BE2C (cell line): Measurements from ENCODE around the gene KBTBD4.
"Not testable (repeated sequence)": the region's sequence is repeated elsewhere in the genome, so short reads cannot be mapped to it uniquely, and the experiment has no call there.

Experiments
- DNase-seq: peaks from one replicate; pipeline ENCODE4 v3.0.0-alpha.2; 2020
- H3K27me3 ChIP-seq: fragments of 250-450 bp; sonication (Bioruptor Pico); 2 replicates; pipeline ENCODE4 v1.5.1; 2020; ENCODE audit warnings: mild to moderate bottlenecking
- H3K36me3 ChIP-seq: fragments of 250-450 bp; sonication (Bioruptor Pico); 2 replicates; pipeline ENCODE4 v1.5.1; 2020; ENCODE audit warnings: mild to moderate bottlenecking
- H3K4me1 ChIP-seq: fragments of 250-450 bp; sonication (Bioruptor Pico); 2 replicates; pipeline ENCODE4 v1.5.1; 2020
- H3K4me3 ChIP-seq: 2 replicates; pipeline ENCODE4 v1.5.1; 2011; ENCODE audit warnings: low read depth, low read length
- H3K9me3 ChIP-seq: fragments of 250-450 bp; sonication (Bioruptor Pico); 2 replicates; pipeline ENCODE4 v1.5.1; 2020
- CTCF ChIP-seq: IDR thresholded peaks from 2 replicates; pipeline ENCODE4 v1.5.1; 2012; ENCODE audit warnings: mild to moderate bottlenecking, low read depth, low read length

The KBTBD4 gene

GRCh38 chr11:47569646-47570045, 9.1 kb downstream of the KBTBD4 start:
- H3K4me1 ChIP-seq, result no peaks in the 10 kb centered on the region
- TF ChIP-seq CTCF, result no peak
- no peaks in the 10 kb centered on the region for H3K9me3 ChIP-seq
- no peaks in the 10 kb centered on the region for H3K27me3 ChIP-seq
- no peak for DNase-seq
- H3K4me3 ChIP-seq, result no peak overlapping the region
- peaks cover 12% of the 10 kb centered on the region for H3K36me3 ChIP-seq

GRCh38 chr11:47566149-47566698, 12.5 kb downstream of the KBTBD4 start:
- no peaks in the 10 kb centered on the region for H3K4me1 ChIP-seq
- peak overlapping the region; percentile 73 for H3K4me3 ChIP-seq
- no peaks in the 10 kb centered on the region for H3K9me3 ChIP-seq
- TF ChIP-seq CTCF, result no peak
- DNase-seq, result no peak
- no peaks in the 10 kb centered on the region for H3K36me3 ChIP-seq
- H3K27me3 ChIP-seq, result no peaks in the 10 kb centered on the region

- H3K27me3 ChIP-seq, result no peaks in the 10 kb centered on the region
- H3K4me1 ChIP-seq, result no peaks in the 10 kb centered on the region
- H3K4me3 ChIP-seq, result peak within 1 kb of the TSS; percentile 73
- peak; percentile 71 for DNase-seq
- no peaks in the 10 kb centered on the region for H3K36me3 ChIP-seq
- no peak for TF ChIP-seq CTCF
- H3K9me3 ChIP-seq, result no peaks in the 10 kb centered on the region
Measured at GRCh38 chr11:47565340-47566148, 13.2 kb downstream of the KBTBD4 start, which contains the start of gene PTPMT1. TSS of gene PTPMT1 (plus strand) at chr11:47565599. CDS start at chr11:47565623, 24 bp downstream.

- H3K27me3 ChIP-seq, result no peaks in the 10 kb centered on the region
- no peak for TF ChIP-seq CTCF
- no peaks in the 10 kb centered on the region for H3K36me3 ChIP-seq
- no peaks in the 10 kb centered on the region for H3K4me1 ChIP-seq
- DNase-seq, result no peak
- peak overlapping the region; percentile 73 for H3K4me3 ChIP-seq
- H3K9me3 ChIP-seq, result no peaks in the 10 kb centered on the region
Measured at GRCh38 chr11:47564933-47565339, 13.8 kb downstream of the KBTBD4 start.

GRCh38 chr11:47564366-47564765, 14.4 kb downstream of the KBTBD4 start:
- not testable (repeated sequence) for H3K4me1 ChIP-seq, H3K9me3 ChIP-seq, H3K27me3 ChIP-seq, DNase-seq, H3K4me3 ChIP-seq, H3K36me3 ChIP-seq

- not testable (repeated sequence) for DNase-seq, H3K4me3 ChIP-seq, H3K9me3 ChIP-seq, H3K4me1 ChIP-seq, H3K36me3 ChIP-seq, H3K27me3 ChIP-seq
Measured at GRCh38 chr11:47562393-47562792, 16.4 kb downstream of the KBTBD4 start.

- TF ChIP-seq CTCF, result no peak
- no peak for DNase-seq
- H3K36me3 ChIP-seq, result no peaks in the 10 kb centered on the region
- no peaks in the 10 kb centered on the region for H3K27me3 ChIP-seq
- no peaks in the 10 kb centered on the region for H3K4me1 ChIP-seq
- H3K4me3 ChIP-seq, result no peak overlapping the region
- no peaks in the 10 kb centered on the region for H3K9me3 ChIP-seq
Measured at GRCh38 chr11:47560426-47560825, 18.3 kb downstream of the KBTBD4 start.
